Trophoblast cell (in vitro differentiated cells and primary cell): ENCODE measurements around the gene KANSL1.

ENCODE experiments used
- DNase-seq, 2 donors: peaks; one replicate each; pipeline ENCODE4 v3.0.0-alpha.2; 2016
- H2AFZ ChIP-seq: 2 replicates; pipeline ENCODE4 v1.6.1; 2013; ENCODE audit warnings: low read length, moderate library complexity, mild to moderate bottlenecking; ENCODE audit not compliant: insufficient read depth, poor library complexity
- H2AK5ac ChIP-seq: 2 replicates; pipeline ENCODE4 v1.6.1; 2013; ENCODE audit warnings: mild to moderate bottlenecking, low read length
- H2BK120ac ChIP-seq: 2 replicates; pipeline ENCODE4 v1.6.1; 2013; ENCODE audit warnings: low read length, mild to moderate bottlenecking, moderate library complexity; ENCODE audit not compliant: insufficient read depth, poor library complexity
- H2BK12ac ChIP-seq: 2 replicates; pipeline ENCODE4 v1.6.1; 2013; ENCODE audit warnings: mild to moderate bottlenecking, low read length, moderate library complexity
- H2BK5ac ChIP-seq: 2 replicates; pipeline ENCODE4 v1.6.1; 2013; ENCODE audit warnings: low read length, low read depth, moderate library complexity, mild to moderate bottlenecking; ENCODE audit not compliant: poor library complexity
- H3K14ac ChIP-seq: 2 replicates; pipeline ENCODE4 v1.6.1; 2013; ENCODE audit warnings: mild to moderate bottlenecking, low read length
- H3K18ac ChIP-seq: 2 replicates; pipeline ENCODE4 v1.6.1; 2013; ENCODE audit warnings: mild to moderate bottlenecking, low read length
- H3K23ac ChIP-seq: 2 replicates; pipeline ENCODE4 v1.6.1; 2013; ENCODE audit warnings: low read length
- H3K27ac ChIP-seq: 2 replicates; pipeline ENCODE4 v1.5.1; 2013; ENCODE audit warnings: low read depth, mild to moderate bottlenecking, inconsistent platforms, low read length, moderate library complexity
- H3K27me3 ChIP-seq: 2 replicates; pipeline ENCODE4 v1.6.1; 2013; ENCODE audit warnings: inconsistent platforms, mild to moderate bottlenecking, low read length, moderate library complexity; ENCODE audit not compliant: insufficient read depth
- H3K36me3 ChIP-seq, 2 experiments: 1 replicate in 1 of 2; 2 replicates in 1 of 2; pipeline ENCODE4 v1.6.1; 2013; ENCODE audit warnings: low read length in 2 of 2, mild to moderate bottlenecking in 2 of 2, moderate library complexity in 1 of 2; ENCODE audit not compliant: insufficient read depth in 2 of 2, control insufficient read depth in 1 of 2
- H3K4ac ChIP-seq: 2 replicates; pipeline ENCODE4 v1.6.1; 2013; ENCODE audit warnings: low read depth, mild to moderate bottlenecking, low read length, moderate library complexity
- H3K4me1 ChIP-seq, 2 experiments: 1 replicate in 1 of 2; 2 replicates in 1 of 2; pipeline ENCODE4 v1.6.1; 2013; ENCODE audit warnings: low read length in 2 of 2, mild to moderate bottlenecking in 2 of 2, moderate library complexity in 1 of 2; ENCODE audit not compliant: insufficient read depth in 2 of 2, control insufficient read depth in 1 of 2
- H3K4me2 ChIP-seq: 2 replicates; pipeline ENCODE4 v1.6.1; 2013; ENCODE audit warnings: inconsistent platforms, mild to moderate bottlenecking, low read length, moderate library complexity
- H3K4me3 ChIP-seq: 2 replicates; pipeline ENCODE4 v1.5.1; 2013; ENCODE audit warnings: mild to moderate bottlenecking, low read depth, low read length, inconsistent platforms
- H3K79me1 ChIP-seq: one replicate; pipeline ENCODE4 v1.6.1; 2013; ENCODE audit warnings: low read length
- H3K79me2 ChIP-seq: 2 replicates; pipeline ENCODE4 v1.6.1; 2013; ENCODE audit warnings: low read length, mild to moderate bottlenecking; ENCODE audit not compliant: control insufficient read depth, insufficient read depth, poor library complexity
- H3K9ac ChIP-seq: 2 replicates; pipeline ENCODE4 v1.6.1; 2013; ENCODE audit warnings: mild to moderate bottlenecking, low read length
- H3K9me3 ChIP-seq: 2 replicates; pipeline ENCODE4 v1.6.1; 2013; ENCODE audit warnings: low read depth, mild to moderate bottlenecking, control low read depth, inconsistent platforms, low read length; ENCODE audit not compliant: insufficient read depth
- H4K12ac ChIP-seq: 2 replicates; pipeline ENCODE4 v1.6.1; 2013; ENCODE audit warnings: low read depth, mild to moderate bottlenecking, low read length, moderate library complexity
- H4K8ac ChIP-seq: 2 replicates; pipeline ENCODE4 v1.6.1; 2013; ENCODE audit warnings: low read depth, mild to moderate bottlenecking, low read length, moderate library complexity
- H4K91ac ChIP-seq: one replicate; pipeline ENCODE4 v1.6.1; 2013; ENCODE audit warnings: low read depth, mild to moderate bottlenecking, low read length, moderate library complexity
- WGBS: extraction: QIAGEN DNeasy Blood & Tissue Kit; methylation state at CpG from one replicate; pipeline ENCODE4 v1.1.7; 2013; ENCODE audit warnings: missing lambda C conversion rate; ENCODE audit not compliant: insufficient read length, insufficient coverage; ENCODE audit errors: extremely low coverage; 5-methylcytosine and 5-hydroxymethylcytosine counted together

KANSL1 gene

DNA sequence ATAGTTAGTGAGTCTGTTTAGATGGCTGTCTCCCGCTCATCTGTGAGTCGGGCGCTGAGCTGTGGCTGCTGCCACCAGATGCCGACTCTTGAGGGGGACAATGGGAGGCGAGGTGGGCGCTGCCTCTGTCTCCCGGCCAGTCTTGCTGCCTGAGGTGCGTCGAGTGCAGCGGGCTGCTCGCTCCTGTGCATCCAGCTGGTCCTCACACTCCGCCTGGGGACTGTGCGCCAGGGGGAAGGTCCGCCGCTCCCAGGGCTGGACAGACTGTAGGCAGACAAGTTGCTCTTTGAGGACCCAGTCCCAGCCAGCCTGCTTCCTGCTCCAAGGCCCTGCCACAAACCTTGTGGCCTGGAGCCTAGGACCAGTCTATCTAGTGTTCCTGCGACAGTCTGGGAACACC is 161.8 kb downstream of the KANSL1 start:
- Histone ChIP-seq H3K4ac (no peak overlapping the region), H3K4me2 (no peak overlapping the region), H3K27me3 (no peaks in the 10 kb centered on the region), H4K91ac (no peak overlapping the region), H3K27ac (no peak overlapping the region), H3K9me3 (no peaks in the 10 kb centered on the region), H3K23ac (no peak overlapping the region), H3K9ac (no peak overlapping the region), H3K4me3 (no peak overlapping the region), H2BK5ac (no peak overlapping the region), H4K8ac (no peak overlapping the region), H3K4me1 (no peaks in the 10 kb centered on the region), H3K14ac (no peak overlapping the region), H2AK5ac (no peak overlapping the region), H2BK120ac (no peak overlapping the region), H3K36me3 (peaks cover 43 to 76% of the 10 kb centered on the region in 2 experiments), H4K12ac (no peak overlapping the region), H3K79me1 (no peaks in the 10 kb centered on the region), H3K79me2 (no peaks in the 10 kb centered on the region), H2AFZ (no peak overlapping the region), H2BK12ac (no peak overlapping the region), H3K18ac (no peak overlapping the region)
- no peak for DNase-seq
- WGBS, result no CpG with 5 or more reads among the region's 16 CpGs

DNA sequence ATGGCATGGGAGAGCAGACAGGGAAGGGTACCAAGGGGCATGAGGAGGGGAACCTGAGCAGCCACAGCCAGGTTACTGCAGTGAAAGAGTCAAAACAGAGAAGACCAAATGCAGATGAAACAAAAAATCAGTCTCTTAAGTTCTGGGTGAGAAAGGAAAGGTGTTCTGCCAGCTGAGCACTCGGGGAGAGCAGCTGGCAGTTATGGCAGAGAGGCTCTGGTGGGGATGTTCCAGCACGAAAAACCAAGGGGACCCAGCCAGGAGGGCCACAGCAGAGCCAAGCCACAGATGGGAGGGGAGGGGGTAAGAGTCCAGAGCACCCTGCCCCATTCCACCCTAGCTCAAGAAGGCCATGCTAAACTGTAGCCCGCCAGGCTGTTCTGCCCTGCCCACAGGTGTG is 162.5 kb downstream of the KANSL1 start:
- Histone ChIP-seq H3K23ac (no peak overlapping the region), H3K14ac (no peak overlapping the region), H2BK120ac (no peak overlapping the region), H2AFZ (no peak overlapping the region), H2BK12ac (no peak overlapping the region), H3K79me2 (no peaks in the 10 kb centered on the region), H3K27ac (no peak overlapping the region), H3K9me3 (peaks cover under 1% of the 10 kb centered on the region), H4K8ac (no peak overlapping the region), H3K4me1 (no peaks in the 10 kb centered on the region), H4K12ac (no peak overlapping the region), H2BK5ac (no peak overlapping the region), H2AK5ac (no peak overlapping the region), H3K79me1 (no peaks in the 10 kb centered on the region), H3K4me3 (no peak overlapping the region), H3K4ac (no peak overlapping the region), H3K9ac (no peak overlapping the region), H3K36me3 (peaks cover 48 to 78% of the 10 kb centered on the region in 2 experiments), H3K27me3 (no peaks in the 10 kb centered on the region), H3K18ac (no peak overlapping the region), H3K4me2 (no peak overlapping the region), H4K91ac (no peak overlapping the region)
- DNase-seq, result no peak
- no CpG with 5 or more reads among the region's 3 CpGs for WGBS

DNA sequence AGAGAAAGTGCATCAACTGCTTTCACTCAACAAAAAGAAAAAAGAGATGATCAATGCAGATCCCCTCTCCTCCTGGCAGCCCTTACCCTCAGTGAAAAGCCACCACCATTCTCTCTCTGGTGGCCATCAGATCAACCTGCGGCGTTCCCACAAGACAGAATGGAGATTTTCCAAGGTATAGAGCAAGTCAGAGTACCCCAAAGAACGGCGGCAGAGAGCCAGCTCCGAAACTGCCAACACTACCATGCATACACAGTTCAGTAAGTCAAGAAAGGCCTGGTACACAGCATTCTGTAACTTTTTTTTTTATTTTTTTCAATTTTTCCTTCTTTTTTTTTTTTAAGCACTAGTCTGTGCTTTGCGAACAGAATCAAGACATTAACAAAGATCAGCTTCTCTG is 163.6 kb downstream of the KANSL1 start:
- no peak overlapping the region for H3K23ac ChIP-seq
- H3K79me1 ChIP-seq, result no peaks in the 10 kb centered on the region
- H3K9me3 ChIP-seq, result peaks cover 2% of the 10 kb centered on the region
- H4K91ac ChIP-seq, result no peak overlapping the region
- H3K4me3 ChIP-seq, result no peak overlapping the region
- no peak for DNase-seq
- no peak overlapping the region for H2BK120ac ChIP-seq
- no peak overlapping the region for H3K4ac ChIP-seq
- no peaks in the 10 kb centered on the region for H3K27me3 ChIP-seq
- H2BK12ac ChIP-seq, result no peak overlapping the region
- no peak overlapping the region for H3K18ac ChIP-seq
- H3K79me2 ChIP-seq, result no peaks in the 10 kb centered on the region
- no CpG with 5 or more reads among the region's 6 CpGs for WGBS
- no peak overlapping the region for H4K8ac ChIP-seq
- no peaks in the 10 kb centered on the region for H3K4me1 ChIP-seq
- no peak overlapping the region for H2AK5ac ChIP-seq
- no peak overlapping the region for H2BK5ac ChIP-seq
- H3K14ac ChIP-seq, result no peak overlapping the region
- H3K36me3 ChIP-seq, result peaks cover 57 to 82% of the 10 kb centered on the region in 2 experiments
- H3K4me2 ChIP-seq, result no peak overlapping the region
- no peak overlapping the region for H2AFZ ChIP-seq
- H4K12ac ChIP-seq, result no peak overlapping the region
- H3K9ac ChIP-seq, result no peak overlapping the region
- no peak overlapping the region for H3K27ac ChIP-seq

DNA sequence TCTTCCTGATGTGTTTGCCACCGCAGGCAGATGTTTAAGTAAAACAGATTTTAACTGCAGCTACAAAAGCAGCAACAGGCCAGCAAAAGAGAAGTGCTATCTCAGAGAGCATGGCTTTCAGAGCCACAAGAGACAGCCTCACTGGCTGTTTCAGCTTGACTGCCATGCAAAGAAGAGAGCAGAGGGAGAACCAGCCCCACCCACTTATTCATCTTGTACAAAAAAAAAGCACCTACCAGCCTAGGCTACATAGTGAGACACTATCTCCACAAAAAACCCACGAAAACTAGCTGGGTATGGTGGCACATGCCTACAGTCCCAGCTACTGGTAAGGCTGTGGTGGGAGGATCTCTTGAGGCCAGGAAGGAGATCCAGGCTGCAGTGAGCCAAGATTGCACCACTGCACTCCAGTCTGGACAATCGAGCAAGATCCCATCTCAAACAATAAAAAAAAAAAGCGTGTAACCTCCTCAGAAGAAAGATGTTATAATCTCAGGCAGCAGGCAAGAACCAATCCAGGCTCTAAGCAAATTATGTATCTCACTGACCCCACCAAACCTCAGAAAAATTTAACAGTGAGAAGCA is 164.2 kb downstream of the KANSL1 start:
- H2BK12ac ChIP-seq, result no peak overlapping the region
- H3K9ac ChIP-seq, result no peak overlapping the region
- H2BK5ac ChIP-seq, result no peak overlapping the region
- H3K4ac ChIP-seq, result no peak overlapping the region
- H2AFZ ChIP-seq, result no peak overlapping the region
- no peak overlapping the region for H3K27ac ChIP-seq
- H4K8ac ChIP-seq, result no peak overlapping the region
- no peaks in the 10 kb centered on the region for H3K79me1 ChIP-seq
- H3K79me2 ChIP-seq, result no peaks in the 10 kb centered on the region
- H3K4me1 ChIP-seq, result no peaks in the 10 kb centered on the region
- H3K4me3 ChIP-seq, result no peak overlapping the region
- H3K18ac ChIP-seq, result no peak overlapping the region
- H3K9me3 ChIP-seq, result peaks cover 2% of the 10 kb centered on the region
- no peak for DNase-seq
- no peak overlapping the region for H4K12ac ChIP-seq
- no peak overlapping the region for H3K14ac ChIP-seq
- WGBS, result no CpG with 5 or more reads among the region's 4 CpGs
- no peak overlapping the region for H3K4me2 ChIP-seq
- no peak overlapping the region for H2AK5ac ChIP-seq
- H3K23ac ChIP-seq, result no peak overlapping the region
- no peaks in the 10 kb centered on the region for H3K27me3 ChIP-seq
- H2BK120ac ChIP-seq, result no peak overlapping the region
- H4K91ac ChIP-seq, result no peak overlapping the region
- peaks cover 57 to 79% of the 10 kb centered on the region in 2 experiments for H3K36me3 ChIP-seq
